ENCODE measurements around the gene GLCCI1.

DNA sequence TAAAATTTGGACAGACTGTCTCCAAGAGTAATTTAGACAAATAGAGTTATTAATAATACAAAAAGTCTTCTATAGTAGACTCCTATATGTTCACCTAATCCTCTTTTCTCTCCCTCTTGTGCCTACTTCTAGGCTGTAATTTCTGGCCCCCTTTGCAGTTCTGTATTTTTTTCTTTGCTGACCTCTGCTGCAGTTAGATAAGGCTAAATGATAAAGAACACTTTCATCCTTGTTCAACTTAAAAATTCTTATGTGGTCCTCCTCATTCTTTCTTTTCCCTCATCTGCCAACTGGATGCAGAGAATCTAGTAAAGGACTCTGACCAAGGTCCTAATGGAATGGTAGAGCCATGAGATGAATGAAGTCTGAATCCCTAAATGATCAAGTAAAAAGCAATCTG, 20.1 kb downstream of the GLCCI1 start:
- TF ChIP-seq, protein P1, sequence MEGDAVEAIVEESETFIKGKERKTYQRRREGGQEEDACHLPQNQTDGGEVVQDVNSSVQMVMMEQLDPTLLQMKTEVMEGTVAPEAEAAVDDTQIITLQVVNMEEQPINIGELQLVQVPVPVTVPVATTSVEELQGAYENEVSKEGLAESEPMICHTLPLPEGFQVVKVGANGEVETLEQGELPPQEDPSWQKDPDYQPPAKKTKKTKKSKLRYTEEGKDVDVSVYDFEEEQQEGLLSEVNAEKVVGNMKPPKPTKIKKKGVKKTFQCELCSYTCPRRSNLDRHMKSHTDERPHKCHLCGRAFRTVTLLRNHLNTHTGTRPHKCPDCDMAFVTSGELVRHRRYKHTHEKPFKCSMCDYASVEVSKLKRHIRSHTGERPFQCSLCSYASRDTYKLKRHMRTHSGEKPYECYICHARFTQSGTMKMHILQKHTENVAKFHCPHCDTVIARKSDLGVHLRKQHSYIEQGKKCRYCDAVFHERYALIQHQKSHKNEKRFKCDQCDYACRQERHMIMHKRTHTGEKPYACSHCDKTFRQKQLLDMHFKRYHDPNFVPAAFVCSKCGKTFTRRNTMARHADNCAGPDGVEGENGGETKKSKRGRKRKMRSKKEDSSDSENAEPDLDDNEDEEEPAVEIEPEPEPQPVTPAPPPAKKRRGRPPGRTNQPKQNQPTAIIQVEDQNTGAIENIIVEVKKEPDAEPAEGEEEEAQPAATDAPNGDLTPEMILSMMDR (IDR thresholded peaks at IDR 0.05): no peak
- TF ChIP-seq POLR2A (IDR thresholded peaks at IDR 0.05): no peak

Data from right lobe of liver (tissue), 4 donors.